ENCODE data around the gene PCDHB16.

DNA sequence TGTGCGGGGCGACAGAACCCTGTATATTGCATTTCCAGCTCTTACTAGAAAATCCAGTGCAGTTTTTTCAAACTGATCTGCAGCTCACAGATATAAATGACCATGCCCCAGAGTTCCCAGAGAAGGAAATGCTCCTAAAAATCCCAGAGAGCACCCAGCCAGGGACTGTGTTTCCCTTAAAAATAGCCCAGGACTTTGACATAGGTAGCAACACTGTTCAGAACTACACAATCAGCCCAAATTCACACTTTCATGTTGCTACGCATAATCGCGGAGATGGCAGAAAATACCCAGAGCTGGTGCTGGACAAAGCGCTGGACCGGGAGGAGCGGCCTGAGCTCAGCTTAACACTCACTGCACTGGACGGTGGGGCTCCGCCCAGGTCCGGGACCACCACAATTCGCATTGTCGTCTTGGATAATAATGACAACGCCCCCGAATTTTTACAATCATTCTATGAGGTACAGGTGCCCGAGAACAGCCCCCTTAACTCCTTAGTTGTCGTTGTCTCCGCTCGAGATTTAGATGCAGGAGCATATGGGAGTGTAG, 46.4 kb upstream of the PCDHB16 start:
- TF ChIP-seq EZH2 (IDR thresholded peaks at IDR 0.05; ENCODE audit: insufficient read depth, poor library complexity, severe bottlenecking), result no peak
- TF ChIP-seq EZH2phosphoT487 (IDR thresholded peaks at IDR 0.05; ENCODE audit: insufficient read depth, low read depth), result no peak

Data from GM23248 (cell line).